GM18867 (cell line): ENCODE results near the gene PYGM.

Source experiments
- ATAC-seq: cut with Tn5 transposase; IDR thresholded peaks from one replicate; pipeline ENCODE4 v1.9.1; 2021; ENCODE audit warnings: mild to moderate bottlenecking, moderate library complexity; ENCODE audit not compliant: unreplicated experiment

PYGM gene

DNA sequence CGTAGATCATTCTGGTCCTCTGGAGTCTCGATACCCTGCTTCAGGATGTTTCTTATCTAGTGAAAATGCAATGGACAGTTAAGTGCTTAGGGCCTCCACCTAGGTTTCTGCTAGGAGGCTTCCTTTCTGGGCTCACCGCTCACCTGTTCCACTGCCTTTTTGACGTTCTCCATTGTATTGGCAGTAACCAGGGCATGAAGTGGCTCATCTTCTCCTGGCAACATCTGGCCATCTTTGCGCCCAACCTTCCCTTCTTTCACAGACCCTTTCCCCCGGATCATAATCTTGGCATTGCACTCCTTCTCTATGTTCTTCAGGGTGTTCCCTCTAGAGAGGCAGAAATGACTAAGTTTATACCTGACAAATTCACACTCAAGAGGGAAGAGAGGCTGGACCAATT is 9.5 kb upstream of the PYGM start:
- ATAC-seq, result no peak

DNA sequence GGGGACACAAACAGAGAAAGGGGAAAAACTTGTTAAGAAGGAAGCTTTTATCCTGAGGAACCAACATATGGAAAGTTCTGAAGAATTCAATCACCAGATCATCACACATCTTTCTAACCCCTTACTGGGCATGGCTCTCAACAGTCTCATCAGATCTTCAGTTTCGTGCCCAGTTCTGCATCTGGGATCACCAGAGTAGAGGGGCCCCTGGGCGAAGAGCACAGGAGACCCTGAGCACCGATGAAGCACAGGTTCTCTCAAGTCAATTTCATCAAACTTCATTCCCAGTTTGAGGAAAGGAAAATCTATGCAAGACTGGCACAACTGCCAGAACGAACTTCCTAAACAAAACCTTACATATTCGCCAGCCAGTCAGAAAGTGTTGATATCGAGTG is 8.5 kb upstream of the PYGM start:
- no peak for ATAC-seq

DNA sequence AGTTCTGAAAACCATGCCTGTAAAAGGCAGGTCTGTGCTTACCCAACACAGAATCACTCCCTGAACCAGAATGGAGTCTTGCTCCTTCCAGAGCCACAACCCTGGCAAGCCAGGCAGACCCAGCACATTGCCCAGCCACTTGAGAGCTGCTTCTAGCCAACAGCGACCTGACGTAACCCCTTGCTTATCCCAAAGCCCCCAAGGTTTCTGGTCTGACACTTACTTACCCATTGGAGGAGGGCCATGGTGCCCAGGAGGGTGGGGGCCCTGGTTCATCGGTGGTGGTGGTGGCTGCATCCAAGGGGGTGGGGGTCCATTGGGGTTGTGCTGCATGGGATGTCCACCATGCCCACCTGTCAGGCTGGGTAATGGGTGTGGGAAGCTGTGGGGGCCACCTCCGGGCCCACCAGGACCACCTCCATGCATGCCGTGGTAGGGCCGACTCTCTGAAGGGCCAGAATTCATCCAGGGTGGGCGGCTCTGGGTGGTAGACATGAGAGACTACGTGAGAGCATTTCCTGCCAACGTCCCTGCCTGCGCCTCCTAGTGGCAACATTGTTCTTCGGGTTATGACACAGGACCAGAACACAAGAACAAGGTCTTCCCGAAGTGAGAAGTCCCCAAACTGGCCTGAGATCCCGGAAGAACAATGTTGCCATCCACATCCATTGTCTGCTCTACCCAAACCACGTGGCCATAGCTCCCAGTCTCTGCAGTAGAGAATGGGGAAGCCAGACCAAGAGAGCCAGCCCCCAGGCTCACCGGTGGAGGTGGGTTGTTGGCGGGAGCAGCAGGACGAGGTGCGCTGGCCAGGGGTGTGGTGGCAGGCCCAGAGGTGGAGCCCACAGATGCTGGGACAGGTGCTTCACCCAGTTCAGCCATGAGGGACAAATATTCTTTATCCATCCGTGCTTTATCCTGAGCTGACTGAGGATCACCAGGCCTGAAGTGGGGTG is 7.8 kb upstream of the PYGM start:
- no peak for ATAC-seq

DNA sequence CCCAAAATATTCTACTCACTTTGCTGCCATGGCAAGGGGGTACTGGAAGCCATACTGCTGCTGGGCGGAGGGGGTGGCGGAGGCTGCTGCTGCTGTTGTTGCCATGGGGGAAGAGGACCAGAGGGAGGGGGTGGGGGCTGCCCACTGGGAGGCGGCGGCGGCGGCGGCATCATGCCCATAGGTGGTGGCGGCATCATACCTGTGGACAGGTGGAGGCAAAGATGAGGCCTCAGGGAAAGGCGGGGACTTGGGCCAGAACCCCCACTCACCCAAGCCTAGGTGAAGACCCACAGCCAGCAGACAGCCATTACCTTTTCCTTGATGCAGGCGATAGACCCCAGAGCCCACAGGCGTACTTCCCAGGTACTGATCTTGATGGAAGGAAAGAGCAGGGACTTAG is 7.1 kb upstream of the PYGM start:
- ATAC-seq, result no peak

DNA sequence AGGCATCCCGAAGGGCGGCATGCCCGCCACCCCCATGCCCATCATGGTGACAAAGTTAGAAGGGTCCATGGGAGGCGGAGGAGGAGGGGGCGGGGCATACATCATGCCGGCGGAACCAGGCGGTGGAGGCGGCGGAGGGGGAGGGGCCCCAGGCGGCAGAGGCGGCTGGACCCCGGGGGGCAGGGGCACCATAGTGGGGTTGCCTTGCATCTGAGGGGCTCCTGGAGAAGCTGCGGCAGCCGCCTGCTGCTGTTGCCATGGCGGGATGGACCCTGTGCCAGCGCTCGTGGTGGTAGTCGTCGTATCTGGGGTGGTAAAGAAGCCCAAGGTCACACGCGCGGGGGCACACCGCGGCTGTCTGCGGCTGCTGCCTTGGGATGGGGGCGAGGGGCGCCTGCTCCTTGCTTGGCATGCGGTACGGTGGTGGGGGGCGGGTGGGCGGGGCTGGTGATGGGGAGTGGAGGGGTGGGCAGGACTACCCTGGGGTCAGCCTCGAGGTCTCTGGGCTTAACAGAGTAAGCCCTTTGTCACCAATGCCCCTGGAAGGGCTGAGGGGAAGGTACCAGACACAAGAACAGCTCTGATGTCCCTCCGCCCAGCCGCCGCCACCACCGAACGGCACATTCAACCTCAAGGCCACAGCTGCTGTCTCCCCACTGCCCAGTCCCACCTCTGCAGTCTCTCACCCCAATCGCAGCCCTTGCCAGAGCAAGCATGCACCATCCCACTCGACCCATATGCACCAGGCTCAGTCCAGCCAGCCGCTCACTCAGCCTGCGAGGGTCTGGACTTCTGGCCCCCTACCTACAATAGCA is 6.3 kb upstream of the PYGM start:
- no peak for ATAC-seq

DNA sequence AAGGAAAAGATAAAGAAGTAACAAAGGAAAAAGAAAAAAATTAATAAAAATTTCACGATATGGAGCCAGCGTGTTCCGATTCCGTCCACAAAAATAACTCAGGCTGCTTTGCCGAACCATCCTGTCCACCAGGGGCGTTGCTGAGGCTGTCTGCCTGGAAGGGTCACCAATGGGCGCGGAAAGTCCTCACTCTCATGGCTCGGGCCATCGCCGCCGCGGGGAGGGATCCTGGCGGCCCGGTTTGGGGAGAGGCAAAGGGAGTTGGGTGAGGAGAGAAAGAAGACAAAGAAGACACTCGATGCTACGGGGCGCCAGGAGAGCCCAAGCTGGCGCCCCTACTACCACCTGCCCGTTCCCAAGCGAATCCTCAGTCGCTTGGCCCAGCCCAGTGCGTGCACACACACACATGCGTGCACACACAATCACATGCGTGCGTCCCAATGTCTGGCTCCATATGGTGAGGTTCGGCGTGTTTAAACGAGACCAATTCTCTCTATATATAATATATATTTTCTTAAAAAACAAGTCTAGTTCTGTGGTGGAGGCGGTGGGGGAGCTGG is 5.6 kb upstream of the PYGM start:
- ATAC-seq, result no peak

DNA sequence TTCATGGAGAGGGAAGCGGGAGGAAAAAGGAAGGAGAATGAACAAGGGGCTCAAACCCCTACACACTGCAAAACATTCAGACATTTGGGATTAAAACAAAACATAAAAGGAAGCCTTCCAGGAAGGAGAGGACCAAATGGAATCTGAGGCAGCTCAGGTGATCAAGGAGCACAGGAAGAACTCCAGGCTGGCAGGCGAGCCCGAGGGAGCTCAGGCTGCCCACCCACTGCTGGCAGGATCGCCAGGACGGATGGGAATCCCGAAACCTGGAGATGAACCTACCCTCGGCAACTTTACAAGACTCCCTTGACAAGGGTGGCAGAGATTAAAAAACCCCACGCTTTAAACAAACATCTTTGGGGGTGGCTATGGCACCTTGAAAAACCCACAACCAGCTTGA is 5.0 kb upstream of the PYGM start:
- ATAC-seq, result no peak

DNA sequence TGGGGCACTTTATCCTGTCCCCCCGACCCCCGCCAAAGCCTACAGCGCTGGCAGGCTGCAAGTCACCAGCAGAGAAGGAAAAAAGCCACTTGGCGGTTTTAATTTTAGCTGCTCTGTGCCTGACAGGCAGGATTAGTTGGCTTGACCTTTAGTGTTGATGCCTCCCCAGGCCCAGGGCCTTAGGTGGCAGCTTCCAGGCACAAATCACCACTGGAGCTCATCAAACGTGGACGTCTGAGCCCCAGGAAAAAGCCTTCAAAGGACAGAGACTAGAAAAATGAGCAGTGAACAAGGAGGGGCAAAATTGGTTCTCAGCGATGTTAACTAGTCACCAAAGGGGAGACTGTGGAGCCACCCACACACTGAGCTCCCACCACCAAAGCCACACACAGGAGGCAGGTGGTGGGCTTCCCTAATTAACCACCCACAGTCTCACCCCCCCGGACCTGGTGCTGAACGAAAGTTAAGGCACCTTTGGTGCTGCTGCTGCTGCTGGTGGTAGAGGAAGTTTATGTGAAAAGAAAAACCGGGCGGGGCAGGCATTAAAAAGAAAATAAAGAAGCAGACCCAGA is 4.4 kb upstream of the PYGM start:
- no peak for ATAC-seq

DNA sequence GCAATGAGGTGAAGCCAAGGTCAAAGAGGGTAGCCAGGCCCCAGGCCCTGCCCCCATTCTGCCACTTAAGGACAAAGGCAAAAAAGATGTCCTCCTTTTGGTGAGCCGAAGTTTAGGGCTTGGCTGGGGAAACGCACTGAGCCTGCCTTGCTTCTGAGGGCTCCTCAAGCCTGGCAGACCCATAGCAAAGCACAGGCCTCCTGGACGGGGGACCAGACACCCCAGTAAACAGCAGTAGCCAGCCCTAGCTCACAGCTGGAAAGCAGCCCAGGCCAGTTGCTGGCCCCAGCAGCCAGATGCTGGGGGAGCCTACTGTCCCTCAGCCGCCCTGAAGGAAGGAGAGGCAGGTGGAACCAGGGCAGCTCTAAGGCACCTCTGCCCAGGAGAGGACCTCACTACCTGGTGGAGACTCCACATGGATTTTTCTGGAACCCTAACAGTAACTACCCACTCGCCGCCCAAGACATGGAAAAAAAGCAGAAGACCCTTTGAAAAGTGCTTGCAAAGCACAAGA is 3.8 kb upstream of the PYGM start:
- ATAC-seq, result no peak

DNA sequence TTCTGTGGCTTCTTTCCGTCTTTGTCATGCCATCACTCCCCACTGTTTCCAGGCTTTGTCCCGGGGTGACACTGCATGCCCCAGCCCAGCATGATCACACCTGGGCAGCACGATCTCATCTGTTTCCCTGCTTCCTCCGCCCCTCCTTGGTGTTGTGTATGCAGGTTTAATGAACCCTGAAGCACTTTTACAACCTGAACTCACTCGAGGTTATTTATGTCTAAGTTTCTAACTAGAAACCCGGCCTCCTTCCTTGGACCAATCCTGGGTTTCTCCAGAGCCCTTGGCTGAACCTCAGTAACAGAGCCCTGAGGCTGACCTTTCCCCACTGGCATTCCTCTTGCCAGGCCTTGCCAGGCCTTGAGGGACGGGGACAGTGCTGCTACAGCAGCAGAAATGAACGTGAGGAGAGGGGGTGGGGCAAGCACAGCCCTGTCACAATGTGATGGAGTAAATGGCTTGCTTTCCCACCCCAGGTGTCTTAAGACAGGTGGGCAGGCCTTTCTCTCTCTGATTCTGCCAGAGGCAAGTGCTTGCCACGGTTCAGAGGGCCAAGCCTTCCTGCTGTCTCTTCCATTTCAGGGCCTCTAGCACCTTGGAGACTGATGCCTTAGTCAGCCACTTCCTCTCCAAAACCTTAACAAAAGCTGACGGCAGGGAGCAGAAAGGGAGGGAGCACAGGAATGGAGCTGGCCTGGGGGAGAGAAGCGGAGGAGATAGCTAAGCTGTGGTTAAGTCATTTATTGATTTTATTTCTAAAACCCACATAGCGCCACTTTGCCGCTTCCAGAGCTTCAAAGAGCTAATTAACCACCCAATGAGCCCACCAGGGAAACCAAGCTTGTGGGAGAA is 3.1 kb upstream of the PYGM start:
- ATAC-seq, result no peak

DNA sequence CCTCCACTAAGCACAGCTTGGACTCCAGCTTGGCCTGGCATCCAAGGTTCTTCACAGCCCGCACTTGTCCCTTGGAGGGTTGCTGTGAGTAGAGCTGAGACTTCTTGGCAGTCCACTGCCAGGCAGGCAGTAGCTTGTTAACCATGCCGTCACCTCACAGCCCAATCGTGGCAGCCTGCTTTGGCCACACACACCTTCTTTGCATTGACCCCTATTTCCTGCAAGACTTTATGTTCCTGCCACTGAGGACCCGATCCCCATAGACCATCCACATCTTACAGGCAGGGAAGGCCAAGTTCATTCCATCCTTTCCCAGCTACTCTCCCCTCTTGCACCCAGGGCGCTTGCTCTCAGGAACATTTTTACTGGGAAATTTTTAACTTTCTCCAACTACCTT is 2.5 kb upstream of the PYGM start:
- no peak for ATAC-seq

DNA sequence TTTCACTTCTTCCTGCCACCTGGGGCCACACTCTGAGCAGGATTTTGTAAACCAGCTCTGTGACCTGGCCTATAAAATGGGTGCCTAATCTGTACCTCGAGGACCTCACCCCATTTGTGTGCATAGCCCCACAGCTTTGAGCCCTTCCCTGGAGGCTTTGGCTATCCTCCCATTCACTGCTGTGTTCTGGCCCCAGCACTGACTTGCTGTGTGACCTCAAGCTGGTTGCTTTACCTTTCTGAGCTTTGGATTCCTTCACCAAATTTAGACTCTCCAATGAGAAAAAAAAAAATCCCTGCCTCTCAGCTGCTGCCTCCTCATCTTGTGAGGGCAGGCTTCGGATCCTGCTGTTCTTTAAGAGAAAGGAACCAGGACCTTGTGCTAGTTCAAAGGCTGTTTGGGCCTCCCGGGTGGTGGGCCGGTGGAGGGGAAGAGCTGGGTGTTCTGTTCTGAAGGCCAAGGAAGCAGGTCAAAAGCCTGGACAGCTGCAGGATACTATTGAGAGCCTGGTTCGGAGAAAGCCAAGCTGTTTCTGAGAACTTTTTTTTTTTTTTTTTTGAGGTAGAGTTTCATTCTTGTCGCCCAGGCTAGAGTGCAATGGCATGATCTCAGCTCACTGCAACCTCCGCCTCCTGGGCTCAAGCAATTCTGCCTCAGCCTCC is 1.1 kb upstream of the PYGM start:
- no peak for ATAC-seq

DNA sequence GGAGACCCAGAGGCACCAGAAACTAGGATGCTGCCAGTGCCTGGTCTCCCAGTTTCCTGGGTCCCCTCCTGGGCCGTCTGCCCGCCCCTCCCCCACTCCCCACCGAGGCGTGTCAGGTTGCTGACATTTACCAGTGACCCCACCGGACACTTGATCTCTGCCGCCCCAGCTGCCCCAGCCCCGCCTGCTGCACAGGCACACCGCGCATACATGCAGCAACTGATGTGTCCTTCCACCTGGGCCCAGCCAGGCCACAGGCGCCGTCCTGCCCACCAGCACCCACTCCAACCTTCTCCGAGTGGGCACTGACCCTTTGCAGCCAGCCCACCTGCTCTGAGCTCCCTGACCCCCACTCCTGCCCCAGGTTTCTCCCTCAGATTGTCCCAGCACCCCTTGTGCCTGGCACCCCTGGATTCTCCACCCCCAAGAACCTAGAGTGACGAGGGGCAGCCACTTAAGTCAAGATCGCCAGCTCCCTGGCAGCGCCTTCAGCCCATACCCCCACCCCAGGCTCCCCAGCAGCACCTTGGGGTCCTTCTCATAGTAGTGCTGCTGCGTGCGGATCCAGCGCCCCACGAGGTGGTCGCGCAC is 548 bp downstream of the PYGM start:
- ATAC-seq, result no peak

DNA sequence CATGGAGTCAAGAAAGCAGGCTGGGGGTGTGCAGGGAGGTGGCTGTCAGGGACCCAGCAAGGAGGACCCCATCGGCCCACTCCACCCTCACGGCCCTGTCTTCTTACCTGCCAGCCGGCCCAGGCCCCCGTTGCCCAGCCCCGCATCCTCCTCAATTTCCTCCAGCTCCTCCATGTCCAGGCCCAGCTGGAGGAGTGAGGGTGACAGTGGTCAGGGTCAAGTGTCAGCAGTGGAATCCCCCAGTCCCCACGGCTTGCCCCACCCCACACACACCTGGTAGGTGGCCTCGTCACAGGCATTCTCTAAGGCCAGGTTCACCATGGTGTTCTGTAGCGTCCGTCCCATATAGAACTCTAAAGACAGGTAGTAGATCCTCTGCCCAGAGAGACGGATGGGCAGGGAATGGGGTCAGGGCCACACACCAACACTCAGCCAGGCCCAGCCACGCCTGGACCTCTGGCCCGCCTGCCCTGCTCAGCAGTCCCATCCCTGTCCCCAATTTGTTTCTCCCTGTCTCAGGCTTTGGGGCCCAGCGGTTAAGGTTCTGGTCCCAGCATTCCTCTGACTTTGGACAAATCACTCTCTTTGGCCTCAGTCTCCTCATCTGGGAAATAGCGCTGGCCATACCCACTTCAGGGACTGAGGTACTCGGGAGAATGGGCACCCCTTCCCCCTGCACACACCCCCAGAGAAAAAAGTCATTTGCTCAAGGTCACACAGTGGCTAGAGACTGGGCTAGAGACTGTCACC is 1.3 kb downstream of the PYGM start:
- ATAC-seq, result no peak

DNA sequence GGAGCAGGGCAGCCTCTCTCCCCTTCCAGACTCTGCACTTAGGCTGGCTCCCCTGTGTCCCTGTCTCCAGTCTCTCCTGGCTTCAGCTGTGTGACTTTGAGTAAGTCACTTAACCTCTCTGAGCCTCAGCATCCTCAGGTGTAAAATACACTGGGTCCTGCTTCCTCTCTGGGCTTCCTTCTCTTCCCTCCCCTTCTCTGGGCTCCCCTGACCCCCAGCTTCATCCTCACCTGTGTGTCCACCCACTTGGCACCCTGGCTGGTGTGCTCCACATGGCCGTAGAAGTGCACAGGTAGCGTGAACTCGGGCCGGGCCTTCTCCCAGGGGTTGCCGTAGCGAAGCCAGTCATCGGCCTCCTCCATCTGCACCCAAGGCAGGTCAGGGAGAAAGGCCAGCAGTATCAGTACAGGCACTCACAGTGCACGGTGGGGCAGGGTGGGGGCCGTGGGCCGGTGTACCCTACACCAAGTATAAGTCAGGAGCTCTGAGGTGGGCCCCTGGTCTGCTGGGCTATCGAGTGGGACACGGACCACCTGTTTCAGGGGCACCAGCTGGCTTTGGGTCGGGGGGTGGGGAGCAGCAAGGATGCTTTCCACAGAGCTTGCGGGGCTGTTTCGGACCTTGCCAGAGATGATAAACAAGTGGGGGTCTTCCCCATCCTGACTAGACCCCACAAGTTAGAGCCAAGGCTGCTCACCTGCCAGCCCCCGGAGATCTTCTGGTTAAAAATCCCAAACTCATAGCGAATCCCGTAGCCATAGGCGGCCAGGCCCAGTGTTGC is 2.0 kb downstream of the PYGM start:
- ATAC-seq, result no peak

DNA sequence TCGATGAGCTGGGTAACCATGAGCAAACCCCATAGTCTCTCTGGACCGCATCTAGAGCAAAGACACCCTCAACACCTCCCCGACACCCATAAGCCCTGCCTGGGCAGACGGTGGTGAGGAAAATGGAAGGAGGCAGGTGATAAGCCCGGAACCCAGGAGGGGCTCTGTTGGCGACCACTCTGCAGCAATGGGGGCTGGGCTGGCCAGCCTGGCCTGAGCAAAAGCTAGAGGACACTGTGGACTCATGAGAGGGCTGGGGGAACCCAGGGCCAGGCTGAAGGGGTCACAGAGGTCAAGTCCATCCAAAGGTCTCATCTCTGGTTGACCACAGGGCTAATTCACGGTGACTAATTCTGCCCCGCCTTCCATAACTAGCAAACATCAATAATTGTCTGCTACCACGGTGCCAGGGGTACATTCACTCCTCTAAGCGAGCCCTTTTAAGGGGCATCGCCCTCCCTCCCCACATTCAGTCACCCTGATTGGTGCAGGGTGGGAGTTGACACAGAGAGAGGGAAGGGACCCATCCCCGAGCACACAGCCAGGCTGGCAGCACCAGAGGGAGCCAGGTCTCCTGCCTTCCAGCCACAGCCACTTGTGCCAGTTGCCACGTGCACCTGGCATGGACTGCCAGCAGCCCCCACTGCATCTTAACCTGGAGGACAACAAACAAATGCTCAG is 4.0 kb downstream of the PYGM start:
- ATAC-seq, result no peak

DNA sequence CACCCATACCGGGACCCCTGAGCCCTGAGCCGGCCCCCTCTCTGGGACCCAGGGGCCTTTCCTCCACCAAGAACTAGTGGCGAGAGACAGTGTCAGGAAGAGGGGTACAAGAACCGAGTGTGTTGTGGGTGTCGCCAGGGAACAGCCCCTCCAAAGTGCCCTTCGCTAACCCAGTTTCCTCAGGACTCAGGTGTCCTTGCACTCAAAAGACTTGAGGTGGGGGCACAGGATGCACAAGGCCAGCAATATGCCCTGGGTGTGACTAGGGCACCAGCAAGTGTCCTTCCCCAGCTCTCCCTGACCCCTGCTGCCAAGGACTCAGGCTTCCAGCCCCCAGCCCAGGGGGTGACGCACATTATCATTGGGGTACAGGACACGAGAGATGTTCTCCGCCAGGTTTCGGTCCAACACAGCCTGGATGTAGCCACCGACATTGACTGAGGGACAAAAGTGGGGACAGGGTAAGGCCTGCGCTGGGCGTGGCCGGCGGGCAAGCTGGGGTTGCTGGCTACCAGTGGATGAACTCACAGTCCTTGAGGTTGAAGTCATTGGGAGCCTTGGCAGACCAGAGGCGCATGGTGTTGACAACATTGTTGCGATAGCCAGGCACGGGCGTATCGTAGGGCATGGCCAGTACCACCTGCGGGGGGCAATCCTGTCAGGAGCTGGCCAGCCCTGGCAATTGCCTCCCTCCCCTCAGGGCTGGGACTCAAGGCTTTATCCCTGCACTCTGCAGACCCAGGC is 4.7 kb downstream of the PYGM start:
- ATAC-seq, result no peak
